Superior temporal gyrus (tissue), 1 donor: Measurements from ENCODE around the gene WNT2.

Source experiments
- DNase-seq: peaks from one replicate; pipeline ENCODE4 v3.0.0-alpha.2; 2016; ENCODE audit errors: extremely low spot score

WNT2 gene

DNA sequence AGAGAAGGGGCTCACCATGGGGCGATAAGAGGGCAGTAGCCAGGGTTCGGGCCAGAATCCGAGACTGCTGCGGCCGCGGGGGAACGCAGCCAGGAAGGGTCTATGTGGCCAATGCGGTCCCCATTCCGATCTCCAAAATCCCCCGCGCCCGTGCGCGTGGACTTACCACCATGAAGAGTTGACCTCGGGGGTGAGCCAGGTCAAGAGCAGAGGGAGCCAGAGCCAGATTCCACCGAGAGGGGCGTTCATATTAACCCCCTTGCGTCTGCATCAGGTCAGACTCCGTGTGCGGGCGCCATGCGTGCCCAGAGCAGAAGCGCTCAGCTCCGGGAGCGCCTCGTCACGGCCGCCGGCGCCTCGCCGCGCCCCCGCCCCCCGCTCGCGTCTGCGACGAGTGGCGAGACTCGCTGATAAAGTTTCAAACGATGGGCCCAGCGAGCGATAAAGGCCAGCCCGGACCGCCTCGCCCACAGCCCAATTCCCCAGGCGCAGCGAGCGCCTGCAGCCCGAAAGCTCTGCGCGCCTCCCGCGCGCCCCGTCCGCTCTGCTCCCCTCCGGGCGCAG, at the start of gene WNT2:
Gene WNT2 (minus strand): TSS at position 318 of the 564 bp plus-strand sequence. CDS start 69 bp downstream, at position 249.
- DNase-seq: no peak

DNA sequence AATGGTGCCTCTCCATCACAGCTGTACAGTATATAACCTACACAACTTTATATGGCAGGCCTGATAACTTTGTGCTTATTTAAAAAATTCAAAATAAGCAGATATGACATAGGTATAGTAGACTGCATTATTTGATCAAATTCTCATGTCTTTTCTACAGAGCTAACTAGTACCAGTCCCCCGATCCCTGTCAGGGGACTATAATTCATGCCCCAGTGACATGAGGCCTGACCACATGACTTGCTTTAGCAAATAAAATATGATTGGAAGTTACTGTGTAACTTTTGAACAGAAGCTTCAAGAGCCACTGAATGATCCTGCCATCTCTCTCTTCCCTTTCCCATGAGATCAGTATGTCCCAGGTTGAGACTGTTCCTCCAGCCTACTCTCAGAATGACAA, 49.2 kb upstream of the WNT2 start:
- DNase-seq: no peak

- no peak for DNase-seq
Measured at GRCh38 chr7:117364339-117365080, 41.7 kb upstream of the WNT2 start.

GRCh38 chr7:117362294-117362888, 39.5 kb upstream of the WNT2 start:
- no peak for DNase-seq

- peak; percentile 86 for DNase-seq
Measured at GRCh38 chr7:117350027-117350426, 27.2 kb upstream of the WNT2 start.

GRCh38 chr7:117349570-117349969, 26.7 kb upstream of the WNT2 start:
- DNase-seq: no peak

DNA sequence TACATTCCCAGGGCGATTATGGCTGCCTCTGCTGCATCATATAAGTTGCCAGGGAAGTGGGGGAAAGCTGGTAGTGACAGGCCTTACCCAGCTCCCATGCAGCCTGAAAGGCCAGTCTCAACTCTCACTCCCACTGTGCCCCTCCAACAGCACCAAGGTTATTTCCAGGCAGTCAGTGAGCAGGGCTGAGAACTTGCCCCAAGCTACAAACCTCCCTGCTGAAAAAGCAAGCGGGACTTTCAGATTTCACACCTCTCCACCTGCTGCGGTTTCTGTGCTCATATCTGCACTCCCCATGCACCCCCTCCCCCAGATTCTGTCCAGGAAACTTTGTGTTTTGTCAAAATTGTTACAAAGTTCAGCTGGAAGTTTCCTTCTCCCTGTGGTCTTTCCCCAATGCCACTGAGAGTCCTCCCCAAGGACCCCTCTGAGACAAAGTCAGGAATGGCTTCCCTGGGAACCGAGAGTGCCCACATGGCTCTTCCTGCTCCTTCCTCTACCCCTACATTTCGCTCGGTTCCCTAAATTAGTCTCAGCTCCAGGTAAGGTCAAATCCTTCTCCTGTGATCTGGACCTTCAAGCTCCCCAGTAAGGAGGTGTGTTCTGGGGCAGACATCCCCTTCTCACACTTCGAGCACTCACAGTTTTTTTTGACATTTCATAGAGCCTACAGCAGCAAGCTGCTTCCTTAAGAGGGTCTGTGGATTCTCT, 25.3 kb upstream of the WNT2 start:
- DNase-seq: no peak

DNA sequence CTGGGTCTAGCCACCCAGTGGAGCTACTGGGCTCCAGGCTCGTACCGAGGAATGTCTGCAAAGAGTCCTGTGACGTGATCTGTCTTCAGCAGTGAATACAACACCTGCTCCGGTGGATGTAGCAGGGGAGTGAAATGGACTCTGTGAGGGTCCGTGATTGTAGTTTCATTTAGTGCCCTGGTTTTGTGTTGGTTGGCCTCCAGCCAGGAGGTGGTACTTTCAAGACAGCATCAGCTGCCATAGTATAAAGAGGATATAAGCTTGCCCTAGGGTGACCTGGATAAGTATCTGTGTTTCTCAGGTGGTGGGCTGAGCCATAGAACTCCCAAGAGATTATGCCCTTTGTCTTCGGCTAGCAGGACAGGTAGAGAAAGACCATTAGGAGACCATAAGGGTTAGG, 24.6 kb upstream of the WNT2 start:
- no peak for DNase-seq

DNA sequence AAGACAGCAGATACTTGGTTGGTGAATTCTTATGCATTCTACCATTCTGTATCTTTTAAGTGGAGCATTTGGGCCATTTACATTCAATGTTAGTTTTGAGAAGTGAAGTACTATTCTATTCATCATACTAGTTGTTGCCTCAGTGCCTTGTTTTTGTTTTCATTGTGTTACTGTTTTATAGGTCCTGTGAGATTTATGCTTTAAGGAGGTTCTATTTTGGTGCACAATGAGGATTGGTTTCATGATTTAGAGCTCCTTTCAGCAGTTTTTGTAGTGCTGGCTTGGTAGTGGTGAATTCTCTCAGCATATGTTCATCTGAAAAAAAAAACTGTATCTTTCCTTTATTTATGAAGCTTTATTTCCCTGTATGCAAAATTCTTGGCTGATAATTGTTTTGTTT, 23.3 kb upstream of the WNT2 start:
- no peak for DNase-seq

- DNase-seq: no peak
Measured at GRCh38 chr7:117338020-117338419, 15.2 kb upstream of the WNT2 start.

- no peak for DNase-seq
Measured at GRCh38 chr7:117333168-117333567, 10.3 kb upstream of the WNT2 start.

- DNase-seq: no peak
Measured at GRCh38 chr7:117332031-117332430, 9.2 kb upstream of the WNT2 start.

GRCh38 chr7:117325836-117326235, 3.0 kb upstream of the WNT2 start:
- DNase-seq: no peak

GRCh38 chr7:117324960-117325359, 2.1 kb upstream of the WNT2 start:
- no peak for DNase-seq

DNA sequence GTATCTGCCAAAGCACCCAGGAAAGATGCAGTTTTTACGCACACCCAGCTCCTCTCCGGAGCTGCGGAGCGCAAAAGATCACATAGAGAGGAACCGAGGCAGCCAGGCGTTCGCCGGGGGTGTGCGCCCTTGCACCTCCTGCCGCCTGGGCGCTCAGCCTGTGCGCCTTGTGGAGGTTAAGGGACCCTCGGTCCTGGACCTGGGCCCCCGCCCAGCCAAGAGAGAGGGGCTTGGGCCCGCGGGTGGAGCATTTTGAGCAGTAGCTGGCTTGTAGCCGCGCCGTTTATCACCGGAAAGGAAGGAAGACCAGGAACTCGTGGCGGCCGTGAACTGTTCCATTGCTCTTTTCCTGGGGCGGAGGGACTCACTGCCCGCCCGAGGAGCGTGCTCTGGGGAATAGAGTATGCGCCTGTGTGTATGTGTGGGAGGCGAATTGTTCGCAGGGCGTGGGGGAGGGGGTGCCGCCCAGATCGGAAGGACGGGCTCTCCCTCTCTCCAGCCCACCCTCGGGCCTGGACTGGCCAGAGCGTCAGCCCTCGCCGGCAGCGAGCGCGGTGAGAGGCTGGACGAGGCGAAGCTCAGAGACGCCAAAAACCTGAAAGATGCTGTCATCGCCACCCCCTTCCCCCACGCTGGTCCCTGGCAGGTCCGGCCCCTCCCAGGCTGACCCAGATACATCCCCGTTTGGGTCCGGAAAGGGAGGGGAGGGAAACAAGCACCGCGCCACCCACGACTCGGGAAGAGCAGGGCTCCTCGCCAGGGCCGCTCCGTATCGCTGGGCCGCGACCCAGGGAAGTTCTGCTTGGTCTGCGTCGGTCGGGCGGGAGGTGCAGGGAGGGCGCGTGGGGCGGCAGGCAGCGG, 1.2 kb upstream of the WNT2 start:
- no peak for DNase-seq

- no peak for DNase-seq
Measured at GRCh38 chr7:117323305-117323850, 520 bp upstream of the WNT2 start.

DNA sequence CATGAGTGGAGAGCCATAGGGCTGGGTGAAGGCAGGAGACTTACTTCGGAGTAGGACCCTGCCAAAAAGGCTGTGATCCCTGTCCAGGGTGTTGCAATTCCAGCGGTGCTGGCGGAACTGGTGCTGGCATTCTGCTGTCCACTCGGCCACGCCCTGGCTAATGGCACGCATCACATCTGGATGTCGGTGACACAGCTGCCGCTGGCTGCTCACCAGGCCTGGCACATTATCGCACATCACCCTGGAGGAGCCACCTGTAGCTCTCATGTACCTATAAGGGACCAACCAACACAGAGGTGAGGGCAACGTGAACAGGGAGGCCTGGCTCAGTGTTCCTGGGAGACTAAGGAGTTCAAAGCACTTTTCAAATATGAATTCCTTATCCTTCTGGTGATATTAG, 2.3 kb downstream of the WNT2 start:
- DNase-seq: no peak

DNA sequence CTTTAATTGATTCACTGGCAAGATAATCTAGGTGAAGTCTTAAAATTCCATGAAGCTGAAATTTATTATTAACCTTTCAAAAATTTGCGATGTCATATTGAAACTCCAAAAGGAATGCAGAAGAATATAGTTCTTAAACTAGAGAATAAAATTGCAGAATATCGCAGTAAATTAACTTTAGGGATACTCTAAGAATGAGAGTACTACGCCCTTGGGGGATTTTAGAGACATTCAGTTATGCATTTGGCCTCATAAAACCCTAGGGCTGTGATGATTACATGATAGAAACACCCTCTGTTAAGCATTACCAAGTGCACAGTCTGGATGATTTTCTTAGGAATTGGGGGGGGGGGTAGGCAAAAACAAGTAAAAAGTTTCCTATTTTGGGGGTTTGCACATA, 3.7 kb downstream of the WNT2 start:
- DNase-seq: no peak

DNA sequence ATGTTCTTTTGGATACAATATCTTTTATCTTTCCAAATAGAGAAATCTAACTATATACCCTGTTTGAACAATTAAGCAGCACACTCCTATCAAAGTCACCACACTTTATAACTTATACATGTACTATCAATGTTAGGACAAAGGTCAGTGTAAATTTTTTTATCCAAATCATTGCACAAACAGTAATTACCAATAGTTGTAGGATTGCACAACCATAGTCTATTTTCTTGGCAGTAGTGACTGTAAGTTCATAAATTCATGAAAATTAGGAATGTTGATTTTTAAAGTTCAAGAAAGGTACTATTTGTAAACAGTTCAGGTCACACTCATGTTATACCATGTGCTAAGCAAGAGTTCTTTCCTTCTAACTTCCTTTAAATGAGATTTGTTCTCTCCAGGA, 9.3 kb downstream of the WNT2 start:
- no peak for DNase-seq

DNA sequence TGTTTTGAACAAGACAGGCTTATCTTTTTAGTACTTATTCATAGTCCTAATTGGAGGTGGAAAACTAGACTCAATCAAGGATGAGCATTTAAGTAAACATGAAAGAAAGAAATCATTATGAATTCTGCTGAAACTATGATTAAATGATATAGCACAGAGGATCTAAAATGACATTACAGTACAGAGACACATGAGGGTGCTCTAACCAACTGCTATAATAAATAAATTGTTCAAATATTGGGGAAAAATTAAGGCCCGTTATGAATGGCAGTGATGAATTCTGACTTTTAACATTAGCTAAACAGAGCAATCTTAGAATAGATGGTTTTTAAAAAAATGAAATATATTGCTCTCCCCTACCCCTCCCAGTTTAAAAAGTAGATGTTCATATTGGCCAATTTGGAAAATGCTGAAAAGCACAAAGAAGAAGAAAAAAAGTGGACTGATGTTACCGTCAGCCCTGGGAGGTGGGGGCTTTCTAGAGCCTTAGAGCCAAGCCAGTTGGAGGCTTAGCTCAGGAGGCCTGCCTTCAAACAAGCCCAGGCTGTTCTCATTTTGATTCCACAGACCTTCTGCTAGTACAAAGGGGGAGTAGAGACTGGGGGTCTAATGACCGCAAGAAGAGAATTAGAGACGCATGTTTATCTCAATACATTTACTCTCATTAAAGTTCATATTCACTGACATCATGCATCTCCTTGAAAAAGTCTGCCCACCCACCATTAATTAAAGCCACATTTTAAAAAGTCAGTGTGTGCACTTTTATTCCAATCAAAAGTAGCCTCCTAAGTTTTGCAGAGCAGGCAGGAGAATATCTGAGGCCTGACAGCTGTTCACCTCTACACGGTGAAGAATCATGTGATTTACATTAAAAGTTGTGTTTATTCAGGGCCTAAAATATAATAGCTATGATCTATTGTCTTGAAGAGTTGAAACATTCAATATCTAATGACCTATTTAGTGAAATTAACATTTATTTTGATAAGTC, 10.0 kb downstream of the WNT2 start:
- DNase-seq: peak; percentile 43
